AG04450 (cell line): Measurements from ENCODE around the gene PLEKHH2. TPM values are rescaled to one million over a fixed set of nuclear protein-coding genes. Genes with fewer than 3 reads are reported as not detected.

Experiments
- CTCF ChIA-PET: fragments of 300-600, 350-600 bp; formaldehyde crosslinking; extraction: SDS; loops from one replicate; lab custom pipeline; 2022; ENCODE audit warnings: antibody characterized with exemption, inconsistent platforms; lab: Charles Lee
- POLR2A ChIA-PET: fragments of 350-600 bp; formaldehyde crosslinking; extraction: SDS; loops from one replicate; lab custom pipeline; 2021; ENCODE audit warnings: antibody characterized with exemption, inconsistent platforms; lab: Yijun Ruan, JAX
- DNase-seq: peaks from one replicate; pipeline ENCODE4 v3.0.0-alpha.2; 2011; ENCODE audit warnings: low read depth, low spot score
- H3K27ac ChIP-seq: one replicate; pipeline ENCODE4 v1.5.1; 2012; ENCODE audit warnings: low read depth, low read length, control low read depth
- H3K27me3 ChIP-seq: one replicate; pipeline ENCODE4 v1.6.0; 2012; ENCODE audit warnings: low read length; ENCODE audit not compliant: control insufficient read depth, insufficient read depth
- H3K4me3 ChIP-seq: 2 replicates; pipeline ENCODE4 v1.5.1; 2011; ENCODE audit warnings: mild to moderate bottlenecking, low read depth, low read length, control low read depth
- H3K9me3 ChIP-seq: 2 replicates; pipeline ENCODE4 v1.5.1; 2012; ENCODE audit warnings: low read length; ENCODE audit not compliant: control insufficient read depth, insufficient read depth
- polyA plus RNA-seq: library from polyadenylated mRNA; depleted of rRNA; stranded (reverse); fragments of >200 nt; gene quantifications from 2 replicates; pipeline ENCODE4 v1.2.3, GENCODE V29; 2011; rRNA removed
- small RNA-seq: library from RNA; depleted of rRNA; stranded (forward); fragments of <200 nt; gene quantifications from one replicate; pipeline ENCODE3, GENCODE V24; 2012; ENCODE audit warnings: low read depth; ENCODE audit not compliant: insufficient read length
- TF ChIP-seq, protein P1 (sequence below): IDR thresholded peaks from 2 replicates; pipeline ENCODE4 v1.5.1; 2011; ENCODE audit warnings: low read depth, low read length, control low read depth, inconsistent platforms

Gene PLEKHH2
- polyA plus RNA-seq, 1 experiment, result 6.0 TPM

GRCh38 chr2:43814711-43815110 lies 177.7 kb downstream of the PLEKHH2 start:
- ChIA-PET POLR2A (no interaction called here), CTCF (no interaction called here)
- no peak overlapping the region for H3K4me3 ChIP-seq
- no peaks in the 10 kb centered on the region for H3K27me3 ChIP-seq
- DNase-seq, result no peak
- no peak overlapping the region for H3K27ac ChIP-seq
- TF ChIP-seq, protein P1, sequence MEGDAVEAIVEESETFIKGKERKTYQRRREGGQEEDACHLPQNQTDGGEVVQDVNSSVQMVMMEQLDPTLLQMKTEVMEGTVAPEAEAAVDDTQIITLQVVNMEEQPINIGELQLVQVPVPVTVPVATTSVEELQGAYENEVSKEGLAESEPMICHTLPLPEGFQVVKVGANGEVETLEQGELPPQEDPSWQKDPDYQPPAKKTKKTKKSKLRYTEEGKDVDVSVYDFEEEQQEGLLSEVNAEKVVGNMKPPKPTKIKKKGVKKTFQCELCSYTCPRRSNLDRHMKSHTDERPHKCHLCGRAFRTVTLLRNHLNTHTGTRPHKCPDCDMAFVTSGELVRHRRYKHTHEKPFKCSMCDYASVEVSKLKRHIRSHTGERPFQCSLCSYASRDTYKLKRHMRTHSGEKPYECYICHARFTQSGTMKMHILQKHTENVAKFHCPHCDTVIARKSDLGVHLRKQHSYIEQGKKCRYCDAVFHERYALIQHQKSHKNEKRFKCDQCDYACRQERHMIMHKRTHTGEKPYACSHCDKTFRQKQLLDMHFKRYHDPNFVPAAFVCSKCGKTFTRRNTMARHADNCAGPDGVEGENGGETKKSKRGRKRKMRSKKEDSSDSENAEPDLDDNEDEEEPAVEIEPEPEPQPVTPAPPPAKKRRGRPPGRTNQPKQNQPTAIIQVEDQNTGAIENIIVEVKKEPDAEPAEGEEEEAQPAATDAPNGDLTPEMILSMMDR, result no peak
- H3K9me3 ChIP-seq, result no peaks in the 10 kb centered on the region

Small RNA genes lying within 50 kb of the gene (small RNA-seq; reads per million reads assigned to genes)
- not detected for gene RF00019
- not detected for gene RN7SKP66

Other genes with a start within 250 kb of the PLEKHH2 start
- gene THADA, start 41.2 kb upstream of the PLEKHH2 start, polyA plus RNA-seq, result 15.0 and 17.8 TPM in 2 replicates
- gene C1GALT1C1L, start 39.2 kb downstream of the PLEKHH2 start, polyA plus RNA-seq, result 0.51 and 0.77 TPM in 2 replicates
- 17.7 and 23.3 TPM in 2 replicates for gene DYNC2LI1, start 136.8 kb downstream of the PLEKHH2 start, polyA plus RNA-seq
- gene ABCG5, start 201.6 kb downstream of the PLEKHH2 start, polyA plus RNA-seq, result not detected in 2 replicates
- gene ABCG8, start 201.7 kb downstream of the PLEKHH2 start, polyA plus RNA-seq, result not detected in 2 replicates